CD4-positive, alpha-beta T cell treated with Interleukin-17A for 4 hours (primary cell): ENCODE data around the gene PDZD2.

Experiments
- DNase-seq: peaks from one replicate; pipeline ENCODE4 v3.0.0-alpha.2; 2020; ENCODE audit warnings: mixed read lengths

PDZD2 gene

DNA sequence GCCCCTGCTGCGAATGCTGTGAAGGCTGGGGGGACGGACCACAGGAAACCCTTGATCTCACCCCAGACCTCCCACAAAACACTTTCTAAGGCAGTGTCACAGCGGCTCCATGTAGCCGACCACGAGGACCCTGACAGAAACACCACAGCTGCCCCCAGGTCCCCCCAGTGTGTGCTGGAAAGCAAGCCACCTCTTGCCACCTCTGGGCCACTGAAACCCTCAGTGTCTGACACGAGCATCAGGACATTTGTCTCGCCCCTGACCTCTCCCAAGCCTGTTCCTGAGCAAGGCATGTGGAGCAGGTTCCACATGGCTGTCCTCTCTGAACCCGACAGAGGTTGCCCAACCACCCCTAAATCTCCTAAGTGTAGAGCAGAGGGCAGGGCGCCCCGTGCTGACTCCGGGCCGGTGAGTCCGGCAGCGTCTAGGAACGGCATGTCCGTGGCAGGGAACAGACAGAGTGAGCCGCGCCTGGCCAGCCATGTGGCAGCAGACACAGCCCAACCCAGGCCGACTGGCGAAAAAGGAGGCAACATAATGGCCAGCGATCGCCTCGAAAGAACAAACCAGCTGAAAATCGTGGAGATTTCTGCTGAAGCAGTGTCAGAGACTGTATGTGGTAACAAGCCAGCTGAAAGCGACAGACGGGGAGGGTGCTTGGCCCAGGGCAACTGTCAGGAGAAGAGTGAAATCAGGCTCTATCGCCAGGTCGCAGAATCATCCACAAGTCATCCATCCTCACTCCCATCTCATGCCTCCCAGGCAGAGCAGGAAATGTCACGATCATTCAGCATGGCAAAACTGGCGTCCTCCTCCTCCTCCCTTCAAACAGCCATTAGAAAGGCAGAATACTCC lies 450.4 kb downstream of the PDZD2 start:
- DNase-seq: no peak

GRCh38 chr5:32090026-32090754 lies 451.3 kb downstream of the PDZD2 start:
- DNase-seq: no peak

DNA sequence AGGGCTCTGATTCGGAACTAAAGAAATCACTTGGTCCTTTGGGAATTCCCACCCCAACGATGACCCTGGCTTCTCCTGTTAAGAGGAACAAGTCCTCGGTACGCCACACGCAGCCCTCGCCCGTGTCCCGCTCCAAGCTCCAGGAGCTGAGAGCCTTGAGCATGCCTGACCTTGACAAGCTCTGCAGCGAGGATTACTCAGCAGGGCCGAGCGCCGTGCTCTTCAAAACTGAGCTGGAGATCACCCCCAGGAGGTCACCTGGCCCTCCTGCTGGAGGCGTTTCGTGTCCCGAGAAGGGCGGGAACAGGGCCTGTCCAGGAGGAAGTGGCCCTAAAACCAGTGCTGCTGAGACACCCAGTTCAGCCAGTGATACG lies 451.8 kb downstream of the PDZD2 start:
- DNase-seq: no peak

DNA sequence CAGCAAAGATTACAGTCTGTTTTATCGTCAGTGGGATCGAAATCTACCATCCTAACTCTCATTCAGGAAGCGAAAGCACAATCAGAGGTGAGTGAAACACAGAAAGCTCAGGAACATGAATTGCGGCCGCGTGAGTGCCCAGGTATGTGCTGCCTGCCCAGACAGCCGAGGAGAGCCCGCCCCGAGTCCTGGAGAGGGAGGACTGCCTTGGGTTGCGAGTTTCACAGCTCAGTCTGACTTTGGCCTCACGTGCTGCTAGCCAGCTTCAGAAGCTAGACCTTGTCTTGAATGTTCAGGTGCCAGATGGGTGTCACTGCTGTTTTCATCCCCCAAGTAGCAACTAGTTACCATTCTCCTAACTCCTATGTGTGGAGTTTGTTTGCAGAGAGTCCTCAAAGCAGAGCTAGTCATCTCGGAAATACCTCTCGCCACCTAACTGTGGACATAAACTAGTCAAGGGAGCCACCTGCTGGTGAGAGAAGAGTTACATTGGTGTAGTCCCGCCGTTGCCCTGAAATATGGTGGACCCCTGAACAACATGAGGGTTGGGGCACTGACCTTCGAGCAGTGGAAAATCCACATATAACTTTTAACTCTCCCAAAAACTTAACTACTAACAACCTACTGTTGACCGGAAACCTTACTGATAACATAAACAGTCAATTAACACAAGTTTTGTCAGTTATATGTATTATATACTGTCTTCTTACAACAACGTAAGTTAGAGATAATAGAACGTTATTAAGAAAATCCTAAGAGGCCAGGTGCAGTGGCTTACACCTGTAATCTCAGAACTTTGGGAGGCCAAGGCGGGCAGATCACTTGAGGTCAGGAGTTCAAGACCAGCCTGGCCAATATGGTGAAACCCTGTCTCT lies 454.2 kb downstream of the PDZD2 start:
- peak; percentile 75 for DNase-seq

DNA sequence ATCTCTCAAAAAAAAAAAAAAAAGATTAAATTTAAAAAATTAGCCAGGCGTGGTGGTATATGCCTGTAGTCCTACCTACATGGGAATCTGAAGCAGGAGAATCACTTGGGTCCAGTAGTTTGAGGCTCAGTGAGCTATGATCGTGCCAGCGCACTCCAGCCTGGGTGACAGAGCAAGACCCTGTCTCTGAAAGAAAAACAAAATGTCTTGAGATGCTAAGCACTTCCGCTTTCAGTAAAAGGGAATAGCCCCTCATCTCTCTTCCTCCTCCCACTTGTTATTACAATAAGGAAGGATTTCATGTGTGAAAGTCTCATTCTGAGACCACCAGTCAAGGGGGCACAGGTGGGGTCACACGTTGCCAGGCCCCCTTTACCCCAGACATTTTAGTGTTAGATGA lies 455.8 kb downstream of the PDZD2 start:
- no peak for DNase-seq

DNA sequence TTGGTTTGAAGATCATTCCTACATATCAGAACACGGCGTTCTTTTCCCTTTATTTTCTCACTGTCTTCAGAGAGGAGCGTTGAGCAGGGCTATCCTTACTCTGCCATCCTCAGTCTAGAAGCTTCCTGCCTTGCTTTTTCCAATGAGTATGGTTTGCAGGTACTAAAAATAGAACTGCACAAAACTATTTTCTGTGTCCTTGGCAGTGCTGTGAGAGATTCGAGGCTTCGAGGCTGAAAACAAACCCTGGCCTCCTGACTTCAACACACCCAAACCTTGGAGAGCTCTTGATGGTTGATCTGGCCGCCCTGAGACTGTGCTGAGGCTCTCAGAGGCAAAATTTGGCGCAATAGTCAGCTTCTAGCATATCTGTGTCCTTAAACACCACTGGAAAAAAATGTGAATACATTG lies 456.3 kb downstream of the PDZD2 start:
- no peak for DNase-seq

DNA sequence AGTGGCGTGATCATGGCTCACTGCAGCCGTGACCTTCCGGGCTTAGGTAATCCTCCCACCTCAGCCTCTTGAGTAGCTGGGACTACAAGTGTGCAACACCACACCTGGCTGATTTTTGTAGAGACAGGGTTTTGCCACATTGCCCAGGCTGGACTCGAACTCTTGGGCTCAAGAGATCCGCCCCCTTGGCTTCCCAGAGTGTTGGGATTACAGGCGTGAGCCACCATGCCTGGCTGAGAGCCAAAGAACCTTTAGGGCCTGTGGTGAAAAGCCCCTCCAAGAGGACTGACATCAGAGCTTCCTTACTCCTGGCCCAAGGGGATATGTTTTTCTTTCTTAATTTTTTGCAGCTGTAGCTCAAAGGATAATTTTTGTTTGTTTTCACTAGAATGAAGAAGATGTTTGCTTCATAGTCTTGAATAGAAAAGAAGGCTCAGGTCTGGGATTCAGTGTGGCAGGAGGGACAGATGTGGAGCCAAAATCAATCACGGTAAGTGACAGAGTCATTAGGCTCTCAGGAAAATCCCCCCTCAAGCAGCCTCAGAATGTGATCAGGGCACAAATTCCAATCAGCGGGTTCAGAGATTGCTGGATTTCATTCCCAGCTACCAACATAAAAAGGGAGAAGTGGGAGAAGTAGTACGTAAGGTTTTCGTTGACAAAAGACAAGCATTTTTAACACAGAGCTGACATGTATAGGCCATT lies 458.1 kb downstream of the PDZD2 start:
- no peak for DNase-seq

- DNase-seq: no peak
Measured at GRCh38 chr5:32098291-32098690, 459.4 kb downstream of the PDZD2 start.

DNA sequence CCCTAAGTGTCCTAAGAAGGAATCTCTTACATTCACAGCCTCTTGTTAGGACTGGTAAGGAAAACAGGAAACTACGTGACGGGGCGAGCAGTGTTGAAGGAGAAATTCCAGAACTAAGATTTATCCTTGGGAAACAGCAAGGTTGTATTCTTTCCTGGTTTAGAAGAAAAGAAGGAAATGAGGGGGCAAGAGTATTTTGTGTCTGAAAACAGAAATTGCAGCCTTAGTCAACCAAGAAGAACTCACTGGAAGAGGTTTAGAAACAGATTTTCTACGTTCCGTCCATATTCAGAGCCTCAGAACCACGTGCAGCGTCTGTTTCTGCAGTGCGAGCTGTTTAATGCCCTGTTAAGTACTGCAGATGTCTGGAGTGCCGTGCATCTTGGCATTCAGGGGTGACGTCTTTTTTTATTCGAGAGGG lies 460.0 kb downstream of the PDZD2 start:
- DNase-seq: no peak

GRCh38 chr5:32099486-32100035 lies 460.6 kb downstream of the PDZD2 start:
- no peak for DNase-seq

- no peak for DNase-seq
Measured at GRCh38 chr5:32100230-32100629, 461.3 kb downstream of the PDZD2 start.

DNA sequence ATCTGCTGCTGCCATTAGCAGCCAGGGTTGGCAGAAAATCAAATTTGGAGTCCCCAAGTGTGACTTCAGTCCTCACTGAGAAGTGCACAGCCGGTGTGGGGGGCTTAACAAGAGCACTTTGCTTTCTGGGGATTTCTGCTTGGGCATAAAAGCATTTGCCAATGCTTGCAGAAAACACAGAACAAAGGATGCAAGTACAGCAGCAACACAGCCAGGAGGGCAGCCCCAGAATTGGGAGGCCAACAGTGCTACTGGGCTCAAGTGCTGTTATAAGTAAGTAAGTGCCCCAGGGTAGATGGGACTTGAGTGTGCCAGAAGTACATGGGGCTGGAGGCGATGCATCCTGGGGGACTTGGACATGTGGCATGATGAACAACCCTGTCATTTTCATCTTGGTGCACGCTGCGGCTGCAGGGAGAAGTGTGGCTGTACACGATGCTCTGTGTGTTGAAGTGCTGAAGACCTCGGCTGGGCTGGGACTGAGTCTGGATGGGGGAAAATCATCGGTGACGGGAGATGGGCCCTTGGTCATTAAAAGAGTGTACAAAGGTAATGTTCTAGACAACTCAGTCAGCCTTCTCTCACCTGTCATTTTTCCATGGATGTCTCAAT lies 461.9 kb downstream of the PDZD2 start:
- DNase-seq: no peak

DNA sequence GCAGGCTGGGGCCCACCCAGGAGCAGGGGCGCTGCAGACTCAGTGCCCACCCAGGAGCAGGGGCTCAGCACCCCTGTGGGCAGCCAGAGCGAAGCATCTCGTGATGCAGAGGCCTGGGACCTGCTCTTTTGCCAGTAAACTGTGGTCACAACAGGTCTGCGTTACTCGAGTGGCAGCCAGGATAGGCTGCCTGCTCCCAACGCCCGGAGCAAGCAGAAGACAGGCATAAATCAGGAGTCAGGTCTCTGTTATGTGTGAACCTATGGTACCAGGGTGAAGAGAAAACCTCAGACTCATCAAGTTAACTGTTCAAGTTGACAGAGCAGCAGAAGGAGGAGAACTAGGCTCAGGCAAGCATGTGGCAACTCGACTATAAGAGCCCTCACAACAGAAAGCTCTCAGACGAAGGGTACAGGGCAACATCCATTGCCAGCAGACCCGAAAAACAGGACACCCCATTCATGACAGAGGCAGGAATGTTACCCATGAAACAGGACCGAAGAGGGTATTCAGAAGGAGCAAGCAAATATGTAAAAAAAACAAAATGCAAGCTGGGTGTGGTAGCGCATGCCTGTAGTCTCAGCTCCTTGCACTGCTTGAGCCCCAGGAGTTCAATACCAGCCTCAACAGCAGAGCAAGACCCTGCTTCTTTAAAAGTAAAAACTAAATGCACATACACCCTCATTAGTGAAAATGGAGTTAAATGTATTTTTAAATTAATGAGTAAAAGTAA lies 463.5 kb downstream of the PDZD2 start:
- DNase-seq: no peak

GRCh38 chr5:32103521-32103920 lies 464.6 kb downstream of the PDZD2 start:
- no peak for DNase-seq

GRCh38 chr5:32107291-32107690 lies 468.4 kb downstream of the PDZD2 start:
- DNase-seq: no peak

- no peak for DNase-seq
Measured at GRCh38 chr5:32108167-32108566, 469.2 kb downstream of the PDZD2 start.

DNA sequence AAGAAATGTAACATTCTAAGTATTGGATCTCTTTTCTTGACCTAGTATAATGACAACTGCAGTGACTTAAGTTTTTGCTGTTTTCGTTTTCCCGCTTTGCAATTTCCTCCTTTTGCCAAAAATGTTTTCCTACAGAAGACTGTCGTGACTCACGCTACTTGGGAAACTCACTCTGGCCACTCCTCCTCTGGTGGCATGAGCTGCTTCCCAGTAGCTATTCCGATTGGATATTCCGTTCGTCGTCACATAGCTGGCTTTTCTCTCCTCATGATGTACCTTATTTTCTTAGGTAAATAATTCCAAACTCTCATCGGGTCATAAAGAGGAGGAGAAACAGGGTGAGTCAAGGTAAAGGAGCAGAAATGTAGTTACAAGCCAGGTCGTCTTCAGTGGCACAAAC lies 470.3 kb downstream of the PDZD2 start:
- no peak for DNase-seq

- DNase-seq: no peak
Measured at GRCh38 chr5:32110111-32110696, 471.3 kb downstream of the PDZD2 start.

GRCh38 chr5:32115985-32116384 lies 477.1 kb downstream of the PDZD2 start:
- DNase-seq: no peak

DNA sequence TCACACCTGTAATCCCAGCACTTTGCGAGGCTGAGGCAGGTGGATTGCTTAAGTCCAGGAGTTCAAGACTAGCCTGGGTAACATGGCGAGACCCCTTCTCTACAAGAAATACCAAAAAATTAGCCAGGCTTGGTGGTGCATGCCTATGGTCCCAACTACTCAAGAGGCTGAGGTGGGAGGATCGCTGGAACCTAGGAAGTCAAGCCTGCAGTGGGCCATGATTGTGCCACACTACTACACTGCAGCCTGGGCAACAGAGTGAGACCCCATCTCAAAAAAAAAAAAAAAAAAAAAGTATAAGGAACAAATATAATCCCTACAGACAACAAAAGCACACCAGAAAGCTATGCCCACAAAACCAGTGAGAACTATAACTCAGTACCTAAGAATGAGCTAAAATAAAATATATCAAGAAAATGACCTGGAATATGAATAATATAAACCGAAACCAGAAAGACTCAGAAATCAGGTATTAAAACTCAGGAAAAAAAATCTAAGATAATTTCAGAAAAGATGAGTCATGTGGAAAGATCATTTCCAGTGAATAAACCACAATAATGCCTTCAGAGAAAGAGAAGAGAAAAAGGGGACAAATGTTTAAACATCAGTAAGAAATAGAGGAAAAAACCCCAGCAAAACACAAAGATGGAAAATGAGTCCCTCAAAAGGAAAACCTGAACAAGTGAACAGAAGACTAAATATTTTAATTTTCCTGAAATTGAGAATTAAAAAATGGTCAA lies 477.8 kb downstream of the PDZD2 start:
- no peak for DNase-seq
